Mucosa of gallbladder (tissue), 1 donor: ENCODE data around the gene ZSCAN31. TPM values are rescaled to one million over a fixed set of nuclear protein-coding genes. Genes with fewer than 3 reads are reported as not detected.
A peak's percentile ranks its signal among the peaks of the same experiment; 100 is the strongest.

ENCODE experiments used
- DNase-seq: peaks from one replicate; pipeline ENCODE4 v3.0.0-alpha.2; 2020; ENCODE audit warnings: low spot score
- total RNA-seq: library from RNA; stranded (reverse); gene quantifications from one replicate; pipeline ENCODE4 v1.2.1, GENCODE V29; 2021
- donor health status: DM: no; HTN: no; CAD: no.

ZSCAN31 gene
- total RNA-seq, 1 donor from 2014 or later = 38.4 TPM

- DNase-seq = no peak
Observed at GRCh38 chr6:28353356-28353755, 17.4 kb upstream of the ZSCAN31 start.

GRCh38 chr6:28351493-28351925, 15.6 kb upstream of the ZSCAN31 start:
- DNase-seq = no peak

- no peak for DNase-seq
Observed at GRCh38 chr6:28351087-28351486, 15.1 kb upstream of the ZSCAN31 start.

GRCh38 chr6:28349892-28350737, 14.2 kb upstream of the ZSCAN31 start, which contains the start of gene ZKSCAN3:
Gene ZKSCAN3, plus strand, starts transcription at chr6:28349947. Its CDS starts 9,640 bp downstream, at chr6:28359587.
- peak; percentile 85 for DNase-seq

GRCh38 chr6:28349344-28349891, 13.5 kb upstream of the ZSCAN31 start:
- DNase-seq = no peak

GRCh38 chr6:28347119-28347518, 11.2 kb upstream of the ZSCAN31 start:
- DNase-seq = no peak

- DNase-seq = no peak
Observed at GRCh38 chr6:28345201-28345600, 9.3 kb upstream of the ZSCAN31 start.

GRCh38 chr6:28343898-28344677, 8.1 kb upstream of the ZSCAN31 start:
- no peak for DNase-seq

GRCh38 chr6:28340310-28341095, 4.6 kb upstream of the ZSCAN31 start:
- no peak for DNase-seq

- DNase-seq = no peak
Observed at GRCh38 chr6:28337121-28337520, 1.2 kb upstream of the ZSCAN31 start.

- peak; percentile 37 for DNase-seq
Observed at GRCh38 chr6:28336284-28337120, 554 bp upstream of the ZSCAN31 start.

GRCh38 chr6:28335040-28335563, 846 bp downstream of the ZSCAN31 start:
- DNase-seq = no peak

- DNase-seq = no peak
Observed at GRCh38 chr6:28334286-28335039, 1.5 kb downstream of the ZSCAN31 start.

- no peak for DNase-seq
Observed at GRCh38 chr6:28333599-28334018, 2.3 kb downstream of the ZSCAN31 start.

- no peak for DNase-seq
Observed at GRCh38 chr6:28333047-28333446, 2.9 kb downstream of the ZSCAN31 start.

GRCh38 chr6:28330041-28330440, 5.9 kb downstream of the ZSCAN31 start:
- DNase-seq = no peak

- DNase-seq = no peak
Observed at GRCh38 chr6:28326371-28326948, 9.5 kb downstream of the ZSCAN31 start.

GRCh38 chr6:28323813-28324424, 12.0 kb downstream of the ZSCAN31 start:
- DNase-seq = no peak

- no peak for DNase-seq
Observed at GRCh38 chr6:28322661-28323060, 13.3 kb downstream of the ZSCAN31 start.
